ENCODE data around the gene CEP135. TPM values are rescaled to one million over a fixed set of nuclear protein-coding genes. Genes with fewer than 3 reads are reported as not detected.
"Not testable (repeated sequence)": the region's sequence is repeated elsewhere in the genome, so short reads cannot be mapped to it uniquely, and the experiment has no call there.

Gene CEP135
- total RNA-seq, 4 donors from 2014 or later: 5.3 to 27.1 (median 8.4) TPM

- Histone ChIP-seq H3K4me1 (no peaks in the 10 kb centered on the region), H3K27me3 (no peaks in the 10 kb centered on the region), H3K27ac (peak overlapping the region; percentile 89), H3K9me3 (no peaks in the 10 kb centered on the region), H3K36me3 (no peaks in the 10 kb centered on the region), H3K4me3 (peak overlapping the region; percentile 45 to 84)
- TF ChIP-seq, protein P1, sequence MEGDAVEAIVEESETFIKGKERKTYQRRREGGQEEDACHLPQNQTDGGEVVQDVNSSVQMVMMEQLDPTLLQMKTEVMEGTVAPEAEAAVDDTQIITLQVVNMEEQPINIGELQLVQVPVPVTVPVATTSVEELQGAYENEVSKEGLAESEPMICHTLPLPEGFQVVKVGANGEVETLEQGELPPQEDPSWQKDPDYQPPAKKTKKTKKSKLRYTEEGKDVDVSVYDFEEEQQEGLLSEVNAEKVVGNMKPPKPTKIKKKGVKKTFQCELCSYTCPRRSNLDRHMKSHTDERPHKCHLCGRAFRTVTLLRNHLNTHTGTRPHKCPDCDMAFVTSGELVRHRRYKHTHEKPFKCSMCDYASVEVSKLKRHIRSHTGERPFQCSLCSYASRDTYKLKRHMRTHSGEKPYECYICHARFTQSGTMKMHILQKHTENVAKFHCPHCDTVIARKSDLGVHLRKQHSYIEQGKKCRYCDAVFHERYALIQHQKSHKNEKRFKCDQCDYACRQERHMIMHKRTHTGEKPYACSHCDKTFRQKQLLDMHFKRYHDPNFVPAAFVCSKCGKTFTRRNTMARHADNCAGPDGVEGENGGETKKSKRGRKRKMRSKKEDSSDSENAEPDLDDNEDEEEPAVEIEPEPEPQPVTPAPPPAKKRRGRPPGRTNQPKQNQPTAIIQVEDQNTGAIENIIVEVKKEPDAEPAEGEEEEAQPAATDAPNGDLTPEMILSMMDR (IDR thresholded peaks at IDR 0.05): no peak
- TF ChIP-seq POLR2A (IDR thresholded peaks at IDR 0.05): no peak
- no peak for DNase-seq
- intact Hi-C loops (cut with DNase I; ENCODE audit: low total_unique reads): no loop called here
Measured at GRCh38 chr4:55949482-55949802, 697 bp downstream of the CEP135 start.

GRCh38 chr4:55951191-55951922 lies 2.6 kb downstream of the CEP135 start:
- Histone ChIP-seq H3K4me1 (no peaks in the 10 kb centered on the region), H3K4me3 (no peak overlapping the region), H3K36me3 (no peaks in the 10 kb centered on the region), H3K27me3 (no peaks in the 10 kb centered on the region), H3K27ac (no peak overlapping the region), H3K9me3 (no peaks in the 10 kb centered on the region)
- TF ChIP-seq POLR2A (IDR thresholded peaks at IDR 0.05): no peak
- intact Hi-C loops (cut with DNase I; ENCODE audit: low total_unique reads): no loop called here
- DNase-seq: no peak

DNA sequence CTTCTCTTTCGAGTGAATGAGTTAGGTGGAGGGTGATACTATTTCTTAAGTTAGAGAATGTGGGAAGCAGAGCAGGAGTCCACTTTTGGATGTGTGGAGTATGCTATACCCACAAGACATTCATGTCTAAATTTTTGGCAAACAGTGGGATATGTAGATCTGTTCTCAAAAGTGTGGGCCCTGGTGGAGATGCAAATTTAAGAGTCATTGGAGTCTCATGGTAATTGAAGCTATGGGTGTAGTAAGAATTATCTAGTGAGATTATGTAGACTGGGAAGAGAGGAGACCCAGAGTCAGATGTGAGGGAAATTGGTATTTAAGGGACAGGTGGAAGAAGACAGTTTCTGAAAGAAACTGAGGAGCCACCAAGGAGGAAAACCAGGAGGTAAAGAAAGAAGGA lies 7.0 kb downstream of the CEP135 start:
- no peak for DNase-seq
- no peaks in the 10 kb centered on the region for H3K4me1 ChIP-seq
- H3K27ac ChIP-seq: no peak overlapping the region
- H3K36me3 ChIP-seq: no peaks in the 10 kb centered on the region
- no peak overlapping the region for H3K4me3 ChIP-seq
- TF ChIP-seq, protein P1 (IDR thresholded peaks at IDR 0.05): no peak
- no peak for TF ChIP-seq POLR2A (IDR thresholded peaks at IDR 0.05)
- intact Hi-C loops (cut with DNase I; ENCODE audit: low total_unique reads): no loop called here
- no peaks in the 10 kb centered on the region for H3K9me3 ChIP-seq
- no peaks in the 10 kb centered on the region for H3K27me3 ChIP-seq

DNA sequence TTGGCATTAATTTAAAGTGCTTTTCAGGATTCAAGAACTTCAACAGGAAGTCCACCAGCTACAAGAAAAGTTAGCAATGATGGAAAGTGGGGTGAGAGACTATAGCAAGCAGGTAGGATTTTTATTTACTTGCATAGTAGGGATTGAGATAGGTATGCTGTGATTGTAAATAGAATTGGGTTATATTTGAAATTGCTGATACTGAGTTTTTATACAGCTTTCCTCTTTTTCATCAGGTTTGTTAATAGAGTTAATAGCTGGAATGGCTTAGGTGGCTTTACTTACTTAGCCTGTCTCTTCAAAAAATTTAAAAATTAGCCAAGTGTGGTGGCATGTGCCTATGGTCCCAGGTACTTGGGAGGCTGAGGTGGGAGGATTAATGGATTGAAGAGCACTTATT lies 10.9 kb downstream of the CEP135 start:
- Histone ChIP-seq H3K27ac (no peak overlapping the region), H3K9me3 (no peaks in the 10 kb centered on the region), H3K4me1 (no peaks in the 10 kb centered on the region), H3K4me3 (no peak overlapping the region), H3K36me3 (no peaks in the 10 kb centered on the region), H3K27me3 (no peaks in the 10 kb centered on the region)
- intact Hi-C loops (cut with DNase I; ENCODE audit: low total_unique reads): no loop called here
- no peak for DNase-seq
- TF ChIP-seq, protein P1 (IDR thresholded peaks at IDR 0.05): no peak
- TF ChIP-seq POLR2A (IDR thresholded peaks at IDR 0.05): no peak

GRCh38 chr4:55964046-55964445 lies 15.3 kb downstream of the CEP135 start:
- H3K27ac ChIP-seq: no peak overlapping the region
- no peak for DNase-seq
- intact Hi-C loops (cut with DNase I; ENCODE audit: low total_unique reads): no loop called here
- H3K36me3 ChIP-seq: no peaks in the 10 kb centered on the region
- H3K4me1 ChIP-seq: no peaks in the 10 kb centered on the region
- H3K27me3 ChIP-seq: no peaks in the 10 kb centered on the region
- no peak overlapping the region for H3K4me3 ChIP-seq
- no peaks in the 10 kb centered on the region for H3K9me3 ChIP-seq
- TF ChIP-seq POLR2A (IDR thresholded peaks at IDR 0.05): no peak
- TF ChIP-seq, protein P1 (IDR thresholded peaks at IDR 0.05): no peak

DNA sequence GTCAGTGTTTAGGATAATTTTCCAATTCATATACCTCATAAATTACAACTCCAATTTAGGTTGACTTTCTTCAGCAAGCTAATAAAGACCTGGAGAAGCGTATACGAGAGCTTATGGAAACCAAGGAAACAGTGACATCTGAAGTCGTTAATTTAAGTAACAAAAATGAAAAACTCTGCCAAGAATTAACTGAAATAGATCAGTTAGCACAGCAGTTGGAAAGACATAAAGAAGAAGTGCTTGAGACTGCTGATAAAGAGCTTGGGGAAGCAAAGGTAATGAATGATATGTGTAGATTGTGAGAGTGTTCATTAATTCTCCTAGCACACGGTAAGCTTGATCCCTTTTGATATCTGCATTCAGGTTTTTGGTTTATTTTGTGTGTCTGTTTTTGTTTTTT lies 16.8 kb downstream of the CEP135 start:
- TF ChIP-seq, protein P1 (IDR thresholded peaks at IDR 0.05): no peak
- no peak for TF ChIP-seq POLR2A (IDR thresholded peaks at IDR 0.05)
- H3K27ac ChIP-seq: no peak overlapping the region
- intact Hi-C loops (cut with DNase I; ENCODE audit: low total_unique reads): no loop called here

GRCh38 chr4:55966324-55966723 lies 17.6 kb downstream of the CEP135 start:
- H3K4me1 ChIP-seq; H3K36me3 ChIP-seq; intact Hi-C loops (cut with DNase I; ENCODE audit: low total_unique reads); H3K27ac ChIP-seq; H3K27me3 ChIP-seq; DNase-seq; H3K4me3 ChIP-seq; H3K9me3 ChIP-seq: not testable (repeated sequence)

More for the DNA sequence above, 16.8 kb downstream of the CEP135 start:
- Histone ChIP-seq H3K36me3 (no peaks in the 10 kb centered on the region), H3K27me3 (no peaks in the 10 kb centered on the region), H3K4me3 (no peak overlapping the region), H3K9me3 (no peaks in the 10 kb centered on the region), H3K4me1 (no peaks in the 10 kb centered on the region)
- DNase-seq: no peak

Measured in uterus (tissue), 4 donors.